GM21786 (cell line): ENCODE data around the gene SOX21.

Experiments used
- ATAC-seq: cut with Tn5 transposase; IDR thresholded peaks from one replicate; pipeline ENCODE4 v1.9.1; 2021; ENCODE audit not compliant: unreplicated experiment

The SOX21 gene

GRCh38 chr13:94679614-94680013, 32.7 kb downstream of the SOX21 start:
- ATAC-seq = no peak

DNA sequence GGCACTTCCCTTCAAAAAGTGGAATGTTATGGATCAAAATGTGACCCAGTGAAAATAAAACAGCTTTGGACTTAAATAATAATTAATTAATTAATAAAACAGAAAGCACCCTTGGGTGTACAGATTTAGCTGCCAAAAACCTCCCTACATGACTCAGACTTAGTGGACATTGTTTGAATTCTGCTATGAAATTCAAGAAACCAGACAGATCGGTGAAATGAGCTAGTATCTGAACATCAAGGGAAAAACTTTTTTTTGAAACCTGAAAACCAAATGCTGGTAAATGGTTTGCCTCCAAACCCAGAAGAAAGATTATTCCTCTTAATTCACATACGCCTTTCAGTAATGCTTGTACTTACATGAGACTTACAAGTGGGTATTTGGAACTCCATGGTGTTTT, 33.5 kb downstream of the SOX21 start:
- ATAC-seq = no peak

GRCh38 chr13:94677799-94678198, 34.5 kb downstream of the SOX21 start:
- ATAC-seq = no peak

DNA sequence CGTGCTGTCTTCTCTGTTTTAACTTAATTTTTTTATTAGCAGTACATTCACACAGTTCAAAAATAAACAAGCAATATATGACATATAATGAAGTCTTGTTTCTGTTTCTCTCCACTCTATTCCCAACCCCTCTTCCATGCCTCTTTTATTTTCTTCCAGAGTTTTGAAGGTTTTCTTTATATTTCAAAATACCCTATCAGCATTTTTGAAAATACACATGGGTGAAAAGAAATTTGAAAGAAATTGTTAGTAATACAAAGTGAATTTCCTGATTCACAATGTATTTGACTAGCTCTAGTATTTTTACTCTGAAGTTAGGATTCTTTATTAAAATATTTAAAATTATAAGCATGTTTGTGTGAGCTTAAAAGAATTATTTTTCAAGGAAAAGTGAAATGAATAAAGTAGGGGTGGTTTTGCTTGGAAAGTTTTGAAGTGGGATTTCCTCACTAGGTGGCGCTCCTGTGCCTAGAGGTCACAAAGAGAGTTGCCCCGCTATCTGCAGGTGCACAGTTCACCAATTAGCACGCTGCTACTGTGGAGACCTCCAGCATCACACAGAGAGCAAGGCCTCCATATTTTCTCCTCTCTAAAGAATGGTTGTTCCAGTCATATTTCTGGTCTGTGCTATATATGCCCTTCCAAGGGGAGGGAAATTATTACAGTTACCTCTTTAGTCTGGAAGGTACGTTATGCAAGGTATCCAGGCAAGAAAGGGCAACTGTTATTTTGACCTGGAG, 37.6 kb downstream of the SOX21 start:
- peak; percentile 86 for ATAC-seq

DNA sequence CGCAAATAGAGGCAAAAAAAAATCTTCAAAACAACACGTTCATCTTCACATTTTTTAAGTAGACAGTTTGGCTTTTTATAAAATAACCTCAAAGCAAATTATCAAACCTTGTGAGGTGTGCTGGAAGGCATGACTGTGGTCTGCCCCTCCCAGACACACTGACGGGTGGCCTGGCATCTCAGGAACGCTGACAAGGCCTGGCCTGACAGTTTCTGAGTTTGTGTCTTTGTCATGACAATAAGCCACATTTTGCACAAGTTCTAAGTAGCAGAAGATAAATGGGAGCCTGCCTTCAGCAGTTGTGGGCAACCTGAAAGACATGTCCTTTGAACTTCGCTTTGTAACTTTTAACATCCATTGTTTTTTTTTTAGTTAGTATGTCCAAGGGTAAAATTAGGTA, 38.5 kb downstream of the SOX21 start:
- no peak for ATAC-seq

- ATAC-seq = no peak
These were observed 39.9 kb downstream of the SOX21 start for GRCh38 chr13:94672400-94672799.

DNA sequence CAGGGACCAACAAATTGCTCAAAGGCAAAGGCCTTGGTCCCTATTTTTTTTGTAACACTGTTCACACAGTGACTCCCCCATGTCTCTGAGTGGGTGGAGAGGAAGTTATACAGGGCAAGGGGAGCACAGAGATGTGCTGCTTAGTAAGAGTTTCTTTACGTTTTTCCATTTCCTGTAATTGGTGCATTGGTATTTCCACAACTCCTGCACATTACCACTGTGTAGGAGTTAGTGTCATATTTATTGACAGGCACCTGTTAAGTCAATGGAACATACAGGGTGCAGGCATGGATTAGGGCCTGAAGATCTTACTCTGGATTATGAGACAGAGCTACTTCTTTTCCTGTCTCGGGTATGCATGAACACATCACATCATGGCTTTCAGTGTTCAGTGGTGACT, 45.2 kb downstream of the SOX21 start:
- ATAC-seq = no peak

DNA sequence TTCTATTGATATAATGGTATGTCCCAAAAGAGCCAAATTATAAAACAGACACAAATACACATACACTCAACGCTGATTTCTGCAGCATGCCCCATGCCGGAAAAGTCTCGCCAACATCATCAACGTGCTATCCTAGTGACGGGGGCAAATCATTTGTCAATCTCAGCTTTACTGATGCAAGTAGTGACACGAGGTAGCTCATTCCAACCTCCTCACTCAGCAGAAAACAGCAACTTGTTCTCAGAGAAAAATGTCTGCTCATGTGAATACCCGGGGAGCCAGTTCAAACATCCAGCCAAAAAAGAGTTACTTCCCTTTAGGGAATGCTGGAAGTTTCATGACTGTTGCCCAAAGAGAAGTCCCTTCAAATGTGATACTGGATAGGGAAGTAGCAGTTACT, 46.3 kb downstream of the SOX21 start:
- ATAC-seq = no peak

- no peak for ATAC-seq
These were observed 47.5 kb downstream of the SOX21 start for GRCh38 chr13:94664889-94665288.

DNA sequence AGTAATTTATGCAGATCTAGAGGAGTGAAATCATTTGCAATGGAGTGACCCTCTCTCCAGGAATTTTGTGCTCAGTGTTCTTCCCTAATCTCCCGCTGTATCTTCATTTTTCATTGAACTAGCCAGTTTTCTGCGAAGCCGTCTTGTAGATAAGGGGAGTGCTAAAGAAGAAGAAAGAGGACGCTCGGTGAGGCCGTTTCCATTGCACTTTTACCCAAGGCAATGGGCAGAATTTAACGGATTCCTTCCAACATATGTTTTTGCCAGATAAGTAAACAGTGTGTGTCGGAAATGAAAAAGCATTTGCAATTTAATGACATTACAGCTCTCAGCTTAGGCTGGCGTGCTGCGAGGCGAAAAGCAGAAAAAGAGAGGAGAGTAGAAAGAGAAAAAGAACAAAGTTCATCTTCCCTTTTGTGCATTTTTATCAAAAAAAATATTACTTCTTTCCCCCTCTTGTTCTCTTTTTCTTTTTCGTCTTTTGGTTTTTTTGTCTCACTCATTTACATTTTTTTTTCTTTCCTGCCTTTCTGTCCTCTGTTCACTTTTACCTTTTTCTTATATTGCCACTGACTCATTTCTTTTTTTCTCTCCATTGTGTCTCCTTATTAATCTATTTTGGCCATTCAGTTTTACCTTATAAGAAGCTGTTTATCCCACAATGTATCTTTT, 49.9 kb downstream of the SOX21 start:
- ATAC-seq = no peak

DNA sequence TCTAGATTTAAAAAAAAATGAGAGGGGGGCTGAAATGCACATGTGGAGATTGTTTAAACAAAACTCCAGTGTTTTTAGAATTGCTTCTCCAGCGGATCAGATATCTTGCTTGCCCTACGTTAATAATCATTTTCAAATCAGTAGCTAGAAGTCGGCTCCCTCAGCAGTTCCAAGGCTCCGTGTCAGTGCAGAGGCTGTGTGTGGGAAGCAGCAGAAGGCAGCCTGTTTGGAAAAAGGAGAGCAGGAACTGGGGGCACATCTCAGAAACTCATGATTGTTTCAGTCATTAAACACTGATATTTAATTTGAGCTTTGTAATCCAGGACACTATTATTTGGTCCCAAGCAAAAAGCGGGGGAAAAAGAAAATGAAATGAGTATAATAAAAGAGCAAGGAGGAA, 50.9 kb downstream of the SOX21 start:
- ATAC-seq = no peak

DNA sequence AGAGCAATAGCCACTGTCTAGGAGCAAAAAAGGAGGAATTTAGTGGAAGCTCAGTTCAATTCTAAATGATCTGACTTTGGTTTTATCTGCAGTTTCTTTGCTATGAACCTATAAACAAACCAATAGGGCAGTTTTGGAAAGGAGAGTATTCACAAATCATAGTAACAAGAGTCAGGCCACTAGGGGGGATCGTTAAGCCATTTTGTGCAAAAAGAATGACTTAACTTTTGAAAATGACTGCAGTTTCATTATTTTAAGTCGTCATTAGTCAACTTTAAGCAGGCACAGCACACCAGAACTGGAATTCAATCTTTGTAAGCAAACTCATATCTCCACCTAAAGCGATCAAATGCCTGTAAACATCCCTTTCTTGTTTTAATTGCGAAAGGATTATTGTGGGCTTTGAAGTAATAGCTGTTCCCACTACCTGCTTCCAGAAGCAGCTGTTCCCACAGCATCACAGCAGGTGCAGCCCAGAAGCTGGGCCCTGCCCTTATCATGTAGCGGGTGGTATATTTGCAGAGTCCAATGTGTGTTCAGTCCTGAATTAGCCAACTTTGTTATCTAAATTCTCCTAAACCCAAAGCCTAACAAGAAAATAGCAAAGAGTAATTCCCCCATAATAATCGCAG, 51.5 kb downstream of the SOX21 start:
- no peak for ATAC-seq
